ENCODE results near the gene METTL8. TPM values are rescaled to one million over a fixed set of nuclear protein-coding genes. Genes with fewer than 3 reads are reported as not detected.

The METTL8 gene
- total RNA-seq, 1 donor from 2014 or later: 8.7 TPM

Other genes with a start within 250 kb of the METTL8 start
- 9.8 and 16.5 TPM in 2 replicates for gene DCAF17, start 236 bp upstream of the METTL8 start, total RNA-seq
- gene CYBRD1, start 88.5 kb upstream of the METTL8 start, total RNA-seq: 14.6 and 25.0 TPM in 2 replicates